Activated naive CD8-positive, alpha-beta T cell (primary cell): ENCODE data around the gene DOCK3.
"Not testable (repeated sequence)": the region's sequence is repeated elsewhere in the genome, so short reads cannot be mapped to it uniquely, and the experiment has no call there.

Experiments
- H3K27ac Mint-ChIP-seq: one replicate; pipeline ENCODE4 v1.8.0; 2021; ENCODE audit warnings: mixed read lengths
- H3K27me3 Mint-ChIP-seq: one replicate; pipeline ENCODE4 v1.8.0; 2021; ENCODE audit warnings: mixed read lengths
- H3K36me3 Mint-ChIP-seq: one replicate; pipeline ENCODE4 v1.8.0; 2021; ENCODE audit warnings: mixed read lengths
- H3K4me1 Mint-ChIP-seq: one replicate; pipeline ENCODE4 v1.8.0; 2021; ENCODE audit warnings: low read depth, mixed read lengths
- H3K4me3 Mint-ChIP-seq: one replicate; pipeline ENCODE4 v1.8.0; 2021; ENCODE audit warnings: mild to moderate bottlenecking, mixed read lengths
- H3K9me3 Mint-ChIP-seq: one replicate; pipeline ENCODE4 v1.8.0; 2021; ENCODE audit warnings: low read depth, mixed read lengths

The DOCK3 gene

GRCh38 chr3:50840983-50841489 lies 166.3 kb downstream of the DOCK3 start:
- H3K36me3 Mint-ChIP-seq = peaks cover 7% of the 10 kb centered on the region
- H3K27ac Mint-ChIP-seq = no peak overlapping the region
- no peak overlapping the region for H3K4me3 Mint-ChIP-seq
- peaks cover 5% of the 10 kb centered on the region for H3K4me1 Mint-ChIP-seq
- H3K9me3 Mint-ChIP-seq = no peaks in the 10 kb centered on the region
- peaks cover 8% of the 10 kb centered on the region for H3K27me3 Mint-ChIP-seq

- H3K4me1 Mint-ChIP-seq = no peaks in the 10 kb centered on the region
- peaks cover 18% of the 10 kb centered on the region for H3K9me3 Mint-ChIP-seq
- H3K4me3 Mint-ChIP-seq = no peak overlapping the region
- H3K27me3 Mint-ChIP-seq = peaks cover 3% of the 10 kb centered on the region
- peaks cover 18% of the 10 kb centered on the region for H3K36me3 Mint-ChIP-seq
- H3K27ac Mint-ChIP-seq = no peak overlapping the region
Observed at GRCh38 chr3:50848308-50848707, 173.6 kb downstream of the DOCK3 start.

DNA sequence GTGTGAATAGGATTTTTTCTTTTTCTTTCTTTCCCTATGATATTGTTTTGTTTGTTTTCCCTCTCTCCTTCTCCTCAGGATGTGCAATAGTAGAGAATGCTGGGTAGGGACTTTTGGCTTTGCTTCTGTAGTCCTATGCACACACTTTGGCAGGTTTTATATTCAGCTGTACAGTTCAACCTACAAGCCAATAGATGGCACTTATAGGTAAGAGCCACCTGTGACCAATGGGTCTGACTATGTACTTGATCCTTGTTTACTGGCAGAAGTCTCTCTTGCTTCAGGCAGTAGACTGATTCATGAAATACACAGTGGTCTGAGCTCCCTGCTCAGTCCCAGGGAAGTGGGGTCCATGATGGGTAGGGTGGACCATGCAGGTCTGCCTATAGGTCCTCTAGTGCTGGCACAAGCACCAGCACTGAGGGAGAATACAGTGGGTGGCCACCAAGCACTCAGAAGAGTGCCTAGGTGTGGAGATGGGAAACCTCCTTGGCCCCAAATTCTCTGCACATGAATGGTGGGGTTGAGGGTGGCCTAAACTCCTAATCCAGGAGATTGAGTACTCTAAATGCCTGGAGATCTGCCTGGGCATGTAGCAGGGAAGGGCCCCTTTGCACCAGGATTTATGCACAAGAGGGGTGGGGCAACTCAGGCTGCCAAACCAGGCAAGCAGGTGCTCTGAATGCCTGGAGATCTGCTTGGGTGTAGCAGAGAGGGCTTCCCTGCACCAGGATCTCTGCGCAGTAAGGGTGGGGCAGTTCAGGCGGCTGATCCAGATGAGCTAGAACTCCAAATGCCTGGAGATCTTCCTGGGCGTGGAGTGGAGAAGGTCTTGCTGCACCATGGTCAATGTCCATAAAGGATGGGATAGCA lies 176.1 kb downstream of the DOCK3 start:
- H3K27ac Mint-ChIP-seq = no peak overlapping the region

DNA sequence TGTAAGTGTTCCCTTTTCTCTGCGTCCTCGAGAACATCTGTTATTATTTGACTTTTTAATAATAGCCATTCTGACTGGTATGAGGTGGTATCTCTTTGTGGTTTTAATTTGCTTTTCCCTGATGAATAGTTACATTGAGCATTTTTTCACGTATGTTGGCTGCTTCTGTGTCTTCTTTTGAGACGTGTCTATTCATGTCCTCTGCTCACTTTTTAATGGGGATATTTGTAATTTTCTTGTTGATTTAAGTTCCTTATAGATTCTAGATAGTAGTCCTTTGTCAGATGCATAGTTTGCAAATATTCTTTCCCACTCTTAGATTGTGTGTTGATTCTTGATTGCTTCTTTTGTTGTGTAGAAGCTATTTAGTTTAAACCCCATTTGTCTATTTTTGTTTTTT lies 179.2 kb downstream of the DOCK3 start:
- Mint-ChIP-seq H3K9me3 (no peaks in the 10 kb centered on the region), H3K4me3 (no peak overlapping the region), H3K36me3 (peaks cover 2% of the 10 kb centered on the region), H3K27ac (no peak overlapping the region), H3K4me1 (no peaks in the 10 kb centered on the region), H3K27me3 (peaks cover 2% of the 10 kb centered on the region)

More for the DNA sequence above, 176.1 kb downstream of the DOCK3 start:
- H3K9me3 Mint-ChIP-seq = peaks cover 18% of the 10 kb centered on the region
- peaks cover 3% of the 10 kb centered on the region for H3K27me3 Mint-ChIP-seq
- H3K4me1 Mint-ChIP-seq = no peaks in the 10 kb centered on the region
- peaks cover 18% of the 10 kb centered on the region for H3K36me3 Mint-ChIP-seq
- no peak overlapping the region for H3K4me3 Mint-ChIP-seq

DNA sequence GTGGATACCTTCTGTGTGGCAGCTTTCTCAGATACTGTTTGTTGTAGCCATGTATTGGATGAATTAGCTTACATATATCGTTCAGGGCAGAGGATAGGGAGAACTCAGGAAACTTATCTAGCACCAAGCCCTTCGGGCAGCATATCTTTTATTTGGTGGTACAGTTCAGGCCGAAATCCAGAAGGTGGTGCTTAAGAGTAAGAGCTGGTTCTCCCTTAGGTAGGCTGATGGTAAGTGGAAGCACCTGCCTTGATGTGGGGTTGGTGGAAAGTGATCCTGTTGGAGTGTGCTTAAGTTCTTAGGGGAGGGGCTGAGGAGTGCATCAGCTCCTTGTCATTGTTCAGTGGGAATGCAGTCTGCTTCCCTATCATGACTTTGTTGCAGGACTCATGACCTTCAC lies 187.5 kb downstream of the DOCK3 start:
- Mint-ChIP-seq H3K27ac (no peak overlapping the region), H3K4me3 (no peak overlapping the region), H3K4me1 (no peaks in the 10 kb centered on the region), H3K36me3 (peaks cover 9% of the 10 kb centered on the region), H3K9me3 (peaks cover 7% of the 10 kb centered on the region), H3K27me3 (peaks cover 1% of the 10 kb centered on the region)

- peaks cover 9% of the 10 kb centered on the region for H3K9me3 Mint-ChIP-seq
- no peak overlapping the region for H3K27ac Mint-ChIP-seq
Observed at GRCh38 chr3:50873376-50874157, 198.8 kb downstream of the DOCK3 start.

DNA sequence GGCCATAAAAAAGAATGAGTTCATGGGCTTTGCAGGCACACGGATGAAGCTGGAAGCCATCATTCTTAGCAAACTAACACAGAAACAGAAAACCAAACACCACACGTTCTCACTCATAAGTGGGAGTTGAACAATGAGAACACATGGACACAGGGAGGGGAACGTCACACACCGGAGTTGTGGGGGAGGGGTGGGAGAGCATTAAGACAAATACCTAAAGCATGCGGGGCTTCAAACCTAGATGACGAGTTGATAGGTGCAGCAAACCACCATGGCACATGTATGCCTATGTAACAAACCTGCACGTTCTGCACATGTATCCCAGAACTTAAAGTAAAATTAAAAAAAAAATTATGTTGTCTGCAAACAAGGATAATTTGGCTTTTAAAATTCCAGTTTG lies 200.1 kb downstream of the DOCK3 start:
- not testable (repeated sequence) for H3K4me1 Mint-ChIP-seq, H3K36me3 Mint-ChIP-seq, H3K9me3 Mint-ChIP-seq, H3K27me3 Mint-ChIP-seq, H3K4me3 Mint-ChIP-seq, H3K27ac Mint-ChIP-seq

More at GRCh38 chr3:50873376-50874157, 198.8 kb downstream of the DOCK3 start:
- Mint-ChIP-seq H3K4me1 (no peaks in the 10 kb centered on the region), H3K4me3 (no peak overlapping the region), H3K36me3 (peaks cover 11% of the 10 kb centered on the region), H3K27me3 (peaks cover 5% of the 10 kb centered on the region)

- Mint-ChIP-seq H3K9me3 (no peaks in the 10 kb centered on the region), H3K36me3 (peaks cover 3% of the 10 kb centered on the region), H3K27ac (no peak overlapping the region), H3K4me3 (no peak overlapping the region), H3K4me1 (no peaks in the 10 kb centered on the region), H3K27me3 (no peaks in the 10 kb centered on the region)
Observed at GRCh38 chr3:50876947-50877346, 202.2 kb downstream of the DOCK3 start.

DNA sequence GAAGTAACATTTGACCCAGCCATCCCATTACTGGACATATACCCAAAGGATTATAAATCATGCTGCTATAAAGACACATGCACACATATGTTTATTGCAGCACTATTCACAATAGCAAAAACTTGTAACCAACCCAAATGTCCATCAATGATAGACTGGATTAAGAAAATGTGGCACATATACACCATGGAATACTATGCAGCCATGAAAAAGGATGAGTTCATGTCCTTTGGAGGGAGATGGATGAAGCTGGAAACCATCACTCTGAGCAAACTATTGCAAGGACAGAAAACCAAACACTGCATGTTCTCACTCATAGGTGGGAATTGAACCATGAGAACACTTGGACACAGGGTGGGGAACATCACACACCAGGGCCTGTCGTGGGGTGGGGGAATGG lies 208.0 kb downstream of the DOCK3 start:
- not testable (repeated sequence) for H3K27ac Mint-ChIP-seq, H3K36me3 Mint-ChIP-seq, H3K4me3 Mint-ChIP-seq, H3K27me3 Mint-ChIP-seq, H3K4me1 Mint-ChIP-seq, H3K9me3 Mint-ChIP-seq

DNA sequence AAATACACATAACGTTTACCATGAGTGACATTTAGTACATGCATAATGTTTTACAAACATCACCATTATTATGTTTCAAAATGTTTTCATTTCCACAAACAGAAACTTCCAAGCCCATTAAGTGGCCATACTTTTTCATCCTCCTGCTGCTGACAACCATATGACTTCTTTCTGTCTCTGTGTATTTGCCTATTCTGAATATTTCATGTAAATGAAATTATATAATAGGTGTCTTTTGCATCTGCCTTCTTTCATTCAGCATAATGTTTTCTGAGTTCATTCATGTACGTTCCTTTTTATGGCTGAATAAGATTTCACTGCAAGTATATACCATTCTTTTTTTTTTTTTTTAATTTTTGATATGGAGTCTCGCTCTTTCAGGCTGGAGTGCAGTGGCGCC lies 209.0 kb downstream of the DOCK3 start:
- peaks cover 1% of the 10 kb centered on the region for H3K27me3 Mint-ChIP-seq
- H3K36me3 Mint-ChIP-seq = no peaks in the 10 kb centered on the region
- H3K4me1 Mint-ChIP-seq = no peaks in the 10 kb centered on the region
- no peak overlapping the region for H3K4me3 Mint-ChIP-seq
- no peak overlapping the region for H3K27ac Mint-ChIP-seq
- no peaks in the 10 kb centered on the region for H3K9me3 Mint-ChIP-seq

- no peak overlapping the region for H3K4me3 Mint-ChIP-seq
- peaks cover 1% of the 10 kb centered on the region for H3K27me3 Mint-ChIP-seq
- H3K4me1 Mint-ChIP-seq = no peaks in the 10 kb centered on the region
- H3K9me3 Mint-ChIP-seq = no peaks in the 10 kb centered on the region
- no peaks in the 10 kb centered on the region for H3K36me3 Mint-ChIP-seq
- H3K27ac Mint-ChIP-seq = no peak overlapping the region
Observed at GRCh38 chr3:50885070-50885850, 210.5 kb downstream of the DOCK3 start.

GRCh38 chr3:50890688-50891344 lies 216.1 kb downstream of the DOCK3 start:
- peaks cover 12% of the 10 kb centered on the region for H3K9me3 Mint-ChIP-seq
- H3K27ac Mint-ChIP-seq = no peak overlapping the region
- H3K4me3 Mint-ChIP-seq = no peak overlapping the region
- H3K27me3 Mint-ChIP-seq = peaks cover 3% of the 10 kb centered on the region
- H3K4me1 Mint-ChIP-seq = no peaks in the 10 kb centered on the region
- H3K36me3 Mint-ChIP-seq = peaks cover 12% of the 10 kb centered on the region

DNA sequence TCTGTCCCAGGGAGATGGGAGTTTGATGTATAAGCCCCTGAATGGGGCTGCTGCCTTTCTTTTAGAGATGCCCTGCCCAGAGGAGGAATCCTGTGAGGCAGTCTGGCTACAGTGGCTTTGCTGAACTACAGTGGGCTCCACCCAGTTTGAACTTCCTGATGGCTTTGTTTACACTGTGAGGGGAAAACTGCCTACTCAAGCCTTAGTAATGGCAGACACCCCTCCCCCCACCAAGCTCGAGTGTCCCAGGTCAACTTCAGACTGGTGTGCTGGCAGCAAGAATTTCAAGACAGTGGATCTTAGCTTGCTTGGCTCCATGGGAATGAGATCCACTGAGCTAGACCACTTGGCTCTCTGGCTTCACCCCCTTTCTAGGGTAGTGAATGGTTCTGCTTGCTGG lies 226.4 kb downstream of the DOCK3 start:
- not testable (repeated sequence) for H3K4me3 Mint-ChIP-seq, H3K27ac Mint-ChIP-seq, H3K27me3 Mint-ChIP-seq, H3K4me1 Mint-ChIP-seq, H3K36me3 Mint-ChIP-seq, H3K9me3 Mint-ChIP-seq

DNA sequence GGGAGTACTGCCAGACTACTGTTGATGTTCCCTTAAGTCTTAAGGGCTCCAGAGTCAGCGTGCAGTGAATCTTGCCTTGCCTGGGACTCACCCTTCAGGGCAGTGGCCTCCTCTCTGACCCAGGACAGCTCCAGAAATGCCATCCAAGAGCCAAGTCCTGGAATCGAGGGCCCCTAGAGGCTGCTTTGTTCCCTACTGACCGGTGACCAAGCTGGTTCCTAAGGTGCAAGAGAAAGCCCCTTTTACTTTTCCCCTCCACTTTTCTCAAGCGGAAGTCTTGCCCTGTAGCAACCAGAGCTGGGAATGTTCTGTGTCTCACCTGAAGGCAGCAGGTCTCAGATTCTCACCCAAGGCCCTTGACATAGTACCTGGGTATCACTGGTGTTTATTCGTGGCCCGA lies 238.0 kb downstream of the DOCK3 start:
- H3K27ac Mint-ChIP-seq = no peak overlapping the region
- H3K36me3 Mint-ChIP-seq = no peaks in the 10 kb centered on the region
- peaks cover 7% of the 10 kb centered on the region for H3K27me3 Mint-ChIP-seq
- H3K9me3 Mint-ChIP-seq = peaks cover under 1% of the 10 kb centered on the region
- no peak overlapping the region for H3K4me3 Mint-ChIP-seq
- H3K4me1 Mint-ChIP-seq = no peaks in the 10 kb centered on the region
